Thyroid gland (tissue), 4 donors: ENCODE measurements around the gene QPRT. TPM values are rescaled to one million over a fixed set of nuclear protein-coding genes. Genes with fewer than 3 reads are reported as not detected.

ENCODE experiments used
- DNase-seq, 2 donors: peaks; one replicate each; pipeline ENCODE4 v3.0.0-alpha.2; 2019
- H3K27ac ChIP-seq, 3 donors: fragments of 200-600 bp; sonication (generic); 1 replicate in 2 of 3; 2 replicates in 1 of 3; pipeline ENCODE4 v1.5.1; 2016 to 2019; ENCODE audit warnings: mild to moderate bottlenecking in 1 of 3, moderate library complexity in 1 of 3
- H3K27me3 ChIP-seq: fragments of 200-600 bp; sonication (generic); one replicate; pipeline ENCODE4 v1.5.1; 2019
- H3K36me3 ChIP-seq, 2 donors: fragments of 200-600 bp; sonication (generic); one replicate each; pipeline ENCODE4 v1.5.1; 2016 to 2019
- H3K4me1 ChIP-seq, 2 donors: fragments of 200-600 bp; sonication (generic); one replicate each; pipeline ENCODE4 v1.5.1; 2017 to 2019
- H3K4me3 ChIP-seq, 3 donors: fragments of 200-600 bp; sonication (generic); replicated peaks in 1 of 3; 1 replicate in 2 of 3; 2 replicates in 1 of 3; pipeline ENCODE4 v1.5.1; 2016; ENCODE audit warnings: mild to moderate bottlenecking in 1 of 3
- H3K9me3 ChIP-seq: fragments of 200-600 bp; sonication (generic); one replicate; pipeline ENCODE4 v1.5.1; 2017
- POLR2A ChIP-seq, 2 donors: fragments of 450-650 bp; IDR thresholded peaks; one replicate each; pipeline ENCODE4 v1.6.1; 2017; ENCODE audit warnings: antibody characterized with exemption in 2 of 2, mild to moderate bottlenecking in 2 of 2, moderate library complexity in 1 of 2
- WGBS, 2 donors: methylation state at CpG; one replicate each; pipeline ENCODE4 v1.1.5; 2017; 5-methylcytosine and 5-hydroxymethylcytosine counted together
- intact Hi-C: fragments of 100-400 bp; cut with DNase I; formaldehyde crosslinking; loops from one replicate; pipeline ENCODE4 v1.15.1; 2023
- total RNA-seq, 4 donors: library from RNA; depleted of rRNA; stranded (reverse); fragments of >200 nt; gene quantifications; one replicate each; pipeline ENCODE4 v1.2.3, GENCODE V29; 2016
- TF ChIP-seq, protein P1 (sequence below), 6 experiments: fragments of 200-600 bp in 3 of 6; fragments of 450-650 bp in 3 of 6; sonication (generic) in 3 of 6; IDR thresholded peaks; one replicate each; pipeline ENCODE4 v1.5.1; 2016 to 2019; ENCODE audit warnings: antibody characterized with exemption in 6 of 6, mild to moderate bottlenecking in 2 of 6, inconsistent platforms in 1 of 6, moderate library complexity in 1 of 6

Gene QPRT
- total RNA-seq, 4 donors from 2014 or later = 1.7 to 5.6 (median 3.0) TPM

DNA sequence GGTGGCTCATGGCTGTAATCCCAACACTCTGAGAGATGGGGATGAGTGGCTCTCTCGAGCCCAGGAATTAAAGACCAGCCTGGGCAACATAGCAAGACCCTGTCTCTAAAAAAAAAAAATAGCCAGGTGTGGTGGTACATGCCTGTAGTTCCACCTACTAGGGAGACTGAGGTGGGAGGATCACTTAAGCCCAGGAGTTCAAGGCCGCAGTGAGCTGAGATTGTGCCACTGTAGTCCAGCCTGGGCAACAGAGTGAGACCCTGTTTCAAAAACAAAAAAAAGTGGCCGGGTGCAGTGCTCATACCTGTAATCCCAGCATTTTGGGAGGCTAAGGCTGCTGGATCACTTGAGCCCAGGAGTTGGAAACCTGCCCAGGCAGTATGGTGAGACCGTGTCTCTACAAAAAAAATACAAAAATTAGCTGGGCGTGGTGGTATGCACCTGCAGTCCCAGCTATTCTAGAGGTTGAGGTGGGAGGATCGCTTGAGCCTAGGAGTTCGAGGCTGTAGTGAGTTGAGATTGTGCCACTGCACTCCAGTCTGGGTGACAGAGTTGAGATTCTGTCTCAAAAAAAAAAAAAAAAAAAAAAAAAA is 63.8 kb downstream of the QPRT start:
- H3K27ac ChIP-seq = no peak overlapping the region
- H3K36me3 ChIP-seq = no peaks in the 10 kb centered on the region
- DNase-seq = peak; percentile 78 to 79
- H3K4me3 ChIP-seq = no peak overlapping the region
- no peaks in the 10 kb centered on the region for H3K27me3 ChIP-seq
- intact Hi-C loops = no loop called here
- H3K9me3 ChIP-seq = no peaks in the 10 kb centered on the region
- WGBS, 2 donors = 64% methylated on average over 7 of the region's 7 CpGs
- H3K4me1 ChIP-seq = no peaks in the 10 kb centered on the region
- no peak for TF ChIP-seq POLR2A (IDR thresholded peaks at IDR 0.05)
- TF ChIP-seq, protein P1, sequence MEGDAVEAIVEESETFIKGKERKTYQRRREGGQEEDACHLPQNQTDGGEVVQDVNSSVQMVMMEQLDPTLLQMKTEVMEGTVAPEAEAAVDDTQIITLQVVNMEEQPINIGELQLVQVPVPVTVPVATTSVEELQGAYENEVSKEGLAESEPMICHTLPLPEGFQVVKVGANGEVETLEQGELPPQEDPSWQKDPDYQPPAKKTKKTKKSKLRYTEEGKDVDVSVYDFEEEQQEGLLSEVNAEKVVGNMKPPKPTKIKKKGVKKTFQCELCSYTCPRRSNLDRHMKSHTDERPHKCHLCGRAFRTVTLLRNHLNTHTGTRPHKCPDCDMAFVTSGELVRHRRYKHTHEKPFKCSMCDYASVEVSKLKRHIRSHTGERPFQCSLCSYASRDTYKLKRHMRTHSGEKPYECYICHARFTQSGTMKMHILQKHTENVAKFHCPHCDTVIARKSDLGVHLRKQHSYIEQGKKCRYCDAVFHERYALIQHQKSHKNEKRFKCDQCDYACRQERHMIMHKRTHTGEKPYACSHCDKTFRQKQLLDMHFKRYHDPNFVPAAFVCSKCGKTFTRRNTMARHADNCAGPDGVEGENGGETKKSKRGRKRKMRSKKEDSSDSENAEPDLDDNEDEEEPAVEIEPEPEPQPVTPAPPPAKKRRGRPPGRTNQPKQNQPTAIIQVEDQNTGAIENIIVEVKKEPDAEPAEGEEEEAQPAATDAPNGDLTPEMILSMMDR (IDR thresholded peaks at IDR 0.05) = no peak

- Histone ChIP-seq H3K9me3 (no peaks in the 10 kb centered on the region), H3K4me1 (no peaks in the 10 kb centered on the region), H3K27ac (no peak overlapping the region), H3K27me3 (no peaks in the 10 kb centered on the region), H3K36me3 (no peaks in the 10 kb centered on the region), H3K4me3 (no peak overlapping the region)
- no peak for DNase-seq
- intact Hi-C loops = no loop called here
- WGBS, 2 donors = 98 to 100% methylated on average over 5 of the region's 5 CpGs
- TF ChIP-seq POLR2A (IDR thresholded peaks at IDR 0.05) = no peak
- TF ChIP-seq, protein P1 (IDR thresholded peaks at IDR 0.05) = no peak
These were observed 64.5 kb downstream of the QPRT start for GRCh38 chr16:29743475-29743826.

GRCh38 chr16:29743827-29744531 is 65.0 kb downstream of the QPRT start:
- TF ChIP-seq POLR2A (IDR thresholded peaks at IDR 0.05) = no peak
- TF ChIP-seq, protein P1 (IDR thresholded peaks at IDR 0.05) = no peak
- Histone ChIP-seq H3K9me3 (no peaks in the 10 kb centered on the region), H3K4me1 (no peaks in the 10 kb centered on the region), H3K27ac (no peak overlapping the region), H3K36me3 (no peaks in the 10 kb centered on the region), H3K27me3 (no peaks in the 10 kb centered on the region), H3K4me3 (no peak overlapping the region)
- no peak for DNase-seq
- intact Hi-C loops = no loop called here
- WGBS, 2 donors = 74 to 83% methylated on average over 4 to 7 of the region's 21 CpGs

- TF ChIP-seq, protein P1 (IDR thresholded peaks at IDR 0.05) = no peak
- TF ChIP-seq POLR2A (IDR thresholded peaks at IDR 0.05) = no peak
- Histone ChIP-seq H3K9me3 (no peaks in the 10 kb centered on the region), H3K27me3 (no peaks in the 10 kb centered on the region), H3K4me1 (no peaks in the 10 kb centered on the region), H3K36me3 (no peaks in the 10 kb centered on the region), H3K4me3 (no peak overlapping the region), H3K27ac (no peak overlapping the region)
- no peak for DNase-seq
- intact Hi-C loops = no loop called here
- WGBS, 2 donors = 89 to 91% methylated on average over 14 to 20 of the region's 20 CpGs
These were observed 65.6 kb downstream of the QPRT start for GRCh38 chr16:29744541-29745101.
